ENCODE data around the gene PTPRT. TPM values are rescaled to one million over a fixed set of nuclear protein-coding genes. Genes with fewer than 3 reads are reported as not detected.

Gene PTPRT
- total and polyA plus RNA-seq, 10 of the 15 experiments (the other 5 are each of a cell fraction or from before 2014, with no cell fraction given): not detected

DNA sequence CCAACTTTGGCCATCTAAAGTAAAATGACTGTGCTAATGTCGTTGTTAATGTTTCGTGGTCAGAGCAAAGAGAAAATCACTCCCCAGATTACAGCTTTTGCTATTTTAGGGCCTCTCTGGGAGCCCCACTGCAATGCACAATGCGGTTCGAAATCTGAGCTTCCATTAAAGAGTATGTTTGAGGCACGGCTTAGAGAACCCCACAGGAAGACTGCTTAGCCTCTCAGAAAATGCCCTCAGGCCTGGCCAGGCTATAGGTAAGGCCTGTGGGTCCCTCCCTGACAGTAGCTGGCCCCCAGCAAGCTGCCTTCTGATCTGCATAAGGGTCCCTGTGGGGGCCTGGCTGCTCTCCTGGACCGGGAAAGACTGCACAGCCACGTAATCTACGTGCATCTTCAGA lies 274.6 kb downstream of the PTPRT start (continued):
- TF ChIP-seq TBL1XR1 (IDR thresholded peaks at IDR 0.05; ENCODE audit: low read depth, low read length): no peak

DNA sequence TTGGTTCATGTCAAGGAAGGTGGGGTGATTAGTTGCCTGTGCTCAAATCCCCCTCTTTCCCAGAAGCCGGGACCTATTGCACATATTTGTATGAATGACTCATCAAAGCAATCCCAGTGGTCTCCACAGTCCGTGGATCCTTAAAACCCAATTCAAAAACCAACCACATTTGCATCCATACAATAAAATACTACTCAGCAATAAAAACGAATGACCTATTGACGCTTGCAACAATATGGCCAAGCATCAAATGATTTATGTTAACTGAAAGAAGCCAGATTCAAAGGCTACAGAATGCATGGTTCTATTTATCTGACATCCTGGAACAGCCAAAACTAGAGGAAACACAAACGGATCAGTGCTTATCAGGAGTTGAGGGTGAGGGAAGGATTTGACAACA lies 275.4 kb downstream of the PTPRT start:
- H3K9ac ChIP-seq (ENCODE audit: control insufficient read depth, insufficient read depth, low read length): no peak overlapping the region
- no peak overlapping the region for H3K4me2 ChIP-seq (ENCODE audit: control insufficient read depth, insufficient read depth)
- in situ Hi-C loops (cut with MboI) (no loop called here), intact Hi-C loops (cut with micrococcal nuclease; ENCODE audit: unreplicated experiment) (no loop called here)
- SMC1A ChIA-PET (ENCODE audit: uncharacterized antibody, unreplicated experiment): no interaction called here
- no peaks in the 10 kb centered on the region for H3K36me3 ChIP-seq (ENCODE audit: control insufficient read depth in 2 of 2, insufficient read depth in 2 of 2, low read length in 1 of 2)
- H3K9me3 ChIP-seq (replicated peaks; ENCODE audit: control insufficient read depth, insufficient read depth, low read length): no peaks in the 10 kb centered on the region
- no peaks in the 10 kb centered on the region for H3K27me3 ChIP-seq (replicated peaks in 1 of 2; ENCODE audit: control insufficient read depth in 2 of 2, insufficient read depth in 2 of 2, low read length in 1 of 2)
- no peak for ATAC-seq
- H3K4me1 ChIP-seq (ENCODE audit: control insufficient read depth, insufficient read depth, low read length): no peaks in the 10 kb centered on the region
- 0% methylated on average over 5 of the region's 5 CpGs for WGBS (ENCODE audit: insufficient coverage, insufficient replicate concordance, low lambda C conversion rate, missing lambda C conversion rate)
- RAD21 ChIA-PET (ENCODE audit: unreplicated experiment): no interaction called here
- no TSS peak for BruUV-seq (replicated peaks)
- H3K27ac ChIP-seq (ENCODE audit: control insufficient read depth, insufficient read depth): no peak overlapping the region
- TF ChIP-seq FOXK2 (IDR thresholded peaks at IDR 0.05): no peak
- no peak for TF ChIP-seq MEF2A (IDR thresholded peaks at IDR 0.05; ENCODE audit: insufficient read depth, low read depth, low read length)
- no peak for TF ChIP-seq HDAC6 (IDR thresholded peaks at IDR 0.05; ENCODE audit: unreplicated experiment)
- TF ChIP-seq, protein P1, sequence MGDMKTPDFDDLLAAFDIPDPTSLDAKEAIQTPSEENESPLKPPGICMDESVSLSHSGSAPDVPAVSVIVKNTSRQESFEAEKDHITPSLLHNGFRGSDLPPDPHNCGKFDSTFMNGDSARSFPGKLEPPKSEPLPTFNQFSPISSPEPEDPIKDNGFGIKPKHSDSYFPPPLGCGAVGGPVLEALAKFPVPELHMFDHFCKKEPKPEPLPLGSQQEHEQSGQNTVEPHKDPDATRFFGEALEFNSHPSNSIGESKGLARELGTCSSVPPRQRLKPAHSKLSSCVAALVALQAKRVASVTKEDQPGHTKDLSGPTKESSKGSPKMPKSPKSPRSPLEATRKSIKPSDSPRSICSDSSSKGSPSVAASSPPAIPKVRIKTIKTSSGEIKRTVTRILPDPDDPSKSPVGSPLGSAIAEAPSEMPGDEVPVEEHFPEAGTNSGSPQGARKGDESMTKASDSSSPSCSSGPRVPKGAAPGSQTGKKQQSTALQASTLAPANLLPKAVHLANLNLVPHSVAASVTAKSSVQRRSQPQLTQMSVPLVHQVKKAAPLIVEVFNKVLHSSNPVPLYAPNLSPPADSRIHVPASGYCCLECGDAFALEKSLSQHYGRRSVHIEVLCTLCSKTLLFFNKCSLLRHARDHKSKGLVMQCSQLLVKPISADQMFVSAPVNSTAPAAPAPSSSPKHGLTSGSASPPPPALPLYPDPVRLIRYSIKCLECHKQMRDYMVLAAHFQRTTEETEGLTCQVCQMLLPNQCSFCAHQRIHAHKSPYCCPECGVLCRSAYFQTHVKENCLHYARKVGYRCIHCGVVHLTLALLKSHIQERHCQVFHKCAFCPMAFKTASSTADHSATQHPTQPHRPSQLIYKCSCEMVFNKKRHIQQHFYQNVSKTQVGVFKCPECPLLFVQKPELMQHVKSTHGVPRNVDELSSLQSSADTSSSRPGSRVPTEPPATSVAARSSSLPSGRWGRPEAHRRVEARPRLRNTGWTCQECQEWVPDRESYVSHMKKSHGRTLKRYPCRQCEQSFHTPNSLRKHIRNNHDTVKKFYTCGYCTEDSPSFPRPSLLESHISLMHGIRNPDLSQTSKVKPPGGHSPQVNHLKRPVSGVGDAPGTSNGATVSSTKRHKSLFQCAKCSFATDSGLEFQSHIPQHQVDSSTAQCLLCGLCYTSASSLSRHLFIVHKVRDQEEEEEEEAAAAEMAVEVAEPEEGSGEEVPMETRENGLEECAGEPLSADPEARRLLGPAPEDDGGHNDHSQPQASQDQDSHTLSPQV (IDR thresholded peaks at IDR 0.05): no peak
- no peak for TF ChIP-seq CHD4 (IDR thresholded peaks at IDR 0.05)
- TF ChIP-seq TCF7 (IDR thresholded peaks at IDR 0.05; ENCODE audit: borderline replicate concordance): no peak
- no peak for TF ChIP-seq SRF (IDR thresholded peaks at IDR 0.05; ENCODE audit: low read depth in 2 of 2, low read length in 2 of 2)
- TF ChIP-seq ZNF207 (IDR thresholded peaks at IDR 0.05; ENCODE audit: borderline replicate concordance): no peak
- TF ChIP-seq ZBTB33 (IDR thresholded peaks at IDR 0.05): no peak
- TF ChIP-seq TBL1XR1 (IDR thresholded peaks at IDR 0.05; ENCODE audit: low read depth, low read length): no peak
- no peak for TF ChIP-seq NFYA (IDR thresholded peaks at IDR 0.05; ENCODE audit: borderline replicate concordance, low read depth, low read length)
- no peak for TF ChIP-seq EZH2 (IDR thresholded peaks at IDR 0.05; ENCODE audit: borderline replicate concordance, control insufficient read depth, low read depth, low read length)
- TF ChIP-seq ZNF24 (IDR thresholded peaks at IDR 0.05): no peak
- TF ChIP-seq HDGF (IDR thresholded peaks at IDR 0.05): no peak
- DNase-seq (ENCODE audit: low read depth, low spot score): no peak
- H2AFZ ChIP-seq (ENCODE audit: control insufficient read depth, low read depth, low read length): no peak overlapping the region
- no peaks in the 10 kb centered on the region for H4K20me1 ChIP-seq (ENCODE audit: control insufficient read depth, insufficient read depth)
- no peak overlapping the region for H3K4me3 ChIP-seq
- CTCF ChIA-PET: no interaction called here
- H3K79me2 ChIP-seq (ENCODE audit: control insufficient read depth, insufficient read depth, low read length): no peaks in the 10 kb centered on the region
- POLR2A ChIA-PET: no interaction called here
- no peak for FAIRE-seq
